Right lobe of liver (tissue), 4 donors: ENCODE results near the gene B4GALNT1.

Experiments used
- POLR2A ChIP-seq: fragments of 450-650 bp; IDR thresholded peaks from one replicate; pipeline ENCODE4 v1.6.1; 2017; ENCODE audit warnings: antibody characterized with exemption, mild to moderate bottlenecking
- TF ChIP-seq, protein P1 (sequence below), 4 donors: fragments of 200-600 bp in 3 of 4; fragments of 450-650 bp in 1 of 4; IDR thresholded peaks; one replicate each; pipeline versions ENCODE4 v1.5.1 to v1.8.0; 2016 to 2022; ENCODE audit warnings: antibody characterized with exemption in 4 of 4, mild to moderate bottlenecking in 2 of 4
- donor health status: DM: no; HTN: no; CAD: no.
- donor health status: DM: no; HTN: no; CAD: no.
- donor health status: DM: no; HTN: yes; CAD: no.

DNA sequence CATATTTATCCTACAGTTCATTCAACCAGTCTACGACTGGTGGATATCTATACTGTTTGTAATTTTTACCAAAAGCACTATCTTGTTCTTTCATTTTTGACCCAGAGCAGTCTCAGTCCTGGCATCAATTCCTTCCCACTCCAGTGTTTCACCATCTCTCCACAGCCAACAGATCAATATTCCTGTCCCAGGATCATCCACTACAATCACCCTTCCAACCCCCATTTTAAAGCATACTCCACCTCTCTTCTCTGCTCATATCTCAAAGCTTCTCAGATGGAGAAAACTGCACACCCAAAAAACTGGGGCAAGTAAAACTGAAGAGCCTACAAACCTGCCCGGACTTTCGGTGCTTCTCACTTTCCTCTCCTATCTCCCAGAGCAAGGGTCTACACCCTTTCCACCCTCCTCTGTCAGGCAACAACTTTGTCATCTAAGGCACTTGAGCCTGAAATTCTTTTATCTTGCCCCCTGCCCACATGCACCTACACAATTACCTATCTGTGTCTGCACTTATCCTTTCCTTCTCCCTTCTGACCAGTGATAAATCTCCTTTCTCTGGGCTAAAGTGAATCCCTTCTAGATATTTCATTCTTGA is 46.1 kb downstream of the B4GALNT1 start:
- TF ChIP-seq, protein P1, sequence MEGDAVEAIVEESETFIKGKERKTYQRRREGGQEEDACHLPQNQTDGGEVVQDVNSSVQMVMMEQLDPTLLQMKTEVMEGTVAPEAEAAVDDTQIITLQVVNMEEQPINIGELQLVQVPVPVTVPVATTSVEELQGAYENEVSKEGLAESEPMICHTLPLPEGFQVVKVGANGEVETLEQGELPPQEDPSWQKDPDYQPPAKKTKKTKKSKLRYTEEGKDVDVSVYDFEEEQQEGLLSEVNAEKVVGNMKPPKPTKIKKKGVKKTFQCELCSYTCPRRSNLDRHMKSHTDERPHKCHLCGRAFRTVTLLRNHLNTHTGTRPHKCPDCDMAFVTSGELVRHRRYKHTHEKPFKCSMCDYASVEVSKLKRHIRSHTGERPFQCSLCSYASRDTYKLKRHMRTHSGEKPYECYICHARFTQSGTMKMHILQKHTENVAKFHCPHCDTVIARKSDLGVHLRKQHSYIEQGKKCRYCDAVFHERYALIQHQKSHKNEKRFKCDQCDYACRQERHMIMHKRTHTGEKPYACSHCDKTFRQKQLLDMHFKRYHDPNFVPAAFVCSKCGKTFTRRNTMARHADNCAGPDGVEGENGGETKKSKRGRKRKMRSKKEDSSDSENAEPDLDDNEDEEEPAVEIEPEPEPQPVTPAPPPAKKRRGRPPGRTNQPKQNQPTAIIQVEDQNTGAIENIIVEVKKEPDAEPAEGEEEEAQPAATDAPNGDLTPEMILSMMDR (IDR thresholded peaks at IDR 0.05): no peak
- no peak for TF ChIP-seq POLR2A
